Gastroesophageal sphincter (tissue), 4 donors: Measurements from ENCODE around the gene GDA. TPM values are rescaled to one million over a fixed set of nuclear protein-coding genes. Genes with fewer than 3 reads are reported as not detected.

Source experiments
- ATAC-seq: fragments of 150-250 bp; one replicate; pipeline ENCODE4 v1.9.1; 2016; ENCODE audit warnings: mild to moderate bottlenecking, moderate library complexity
- H3K27ac ChIP-seq, 4 donors: fragments of 200-600 bp; sonication (generic) in 3 of 4; 1 replicate in 3 of 4; 2 replicates in 1 of 4; pipeline ENCODE4 v1.5.1; 2016 to 2019
- H3K27me3 ChIP-seq: fragments of 200-600 bp; sonication (generic); one replicate; pipeline ENCODE4 v1.5.1; 2019
- H3K36me3 ChIP-seq, 2 donors: fragments of 200-600 bp; sonication (generic); one replicate each; pipeline ENCODE4 v1.5.1; 2019; ENCODE audit warnings: control low read depth in 1 of 2
- H3K4me1 ChIP-seq, 3 donors: fragments of 200-600 bp; sonication (generic); 1 replicate in 2 of 3; 2 replicates in 1 of 3; pipeline ENCODE4 v1.5.1; 2016 to 2019; ENCODE audit warnings: control low read depth in 2 of 3
- H3K4me3 ChIP-seq, 2 donors: fragments of 200-600 bp; sonication (generic); one replicate each; pipeline ENCODE4 v1.5.1; 2019; ENCODE audit warnings: mild to moderate bottlenecking in 1 of 2, moderate library complexity in 1 of 2
- H3K9me3 ChIP-seq, 3 donors: fragments of 200-600 bp; sonication (generic); one replicate each; pipeline ENCODE4 v1.5.1; 2017 to 2019; ENCODE audit warnings: control low read depth in 2 of 3
- EP300 ChIP-seq: sonication (generic); formaldehyde crosslinking; IDR thresholded peaks from one replicate; pipeline ENCODE4 v1.6.1; 2017; ENCODE audit warnings: antibody characterized with exemption, mild to moderate bottlenecking
- POLR2A ChIP-seq, 2 donors: fragments of 450-650 bp; IDR thresholded peaks; one replicate each; pipeline ENCODE4 v1.6.1; 2017; ENCODE audit warnings: antibody characterized with exemption in 2 of 2, mild to moderate bottlenecking in 2 of 2, moderate library complexity in 1 of 2
- POLR2AphosphoS5 ChIP-seq: sonication (generic); formaldehyde crosslinking; IDR thresholded peaks from one replicate; pipeline ENCODE4 v1.6.1; 2017; ENCODE audit warnings: antibody characterized with exemption
- WGBS, 2 donors: methylation state at CpG; one replicate each; pipeline ENCODE4 v1.1.5; 2018; ENCODE audit warnings: low coverage in 1 of 2; 5-methylcytosine and 5-hydroxymethylcytosine counted together
- total RNA-seq, 4 donors: library from RNA; depleted of rRNA; stranded (reverse); fragments of >200 nt; gene quantifications; one replicate each; pipeline ENCODE4 v1.1.0, GENCODE V29; 2016
- TF ChIP-seq, protein P1 (sequence below), 4 experiments: fragments of 200-600 bp in 2 of 4; fragments of 450-650 bp in 2 of 4; sonication (generic) in 1 of 4; IDR thresholded peaks; one replicate each; pipeline ENCODE4 v1.5.1; 2017 to 2019; ENCODE audit warnings: antibody characterized with exemption in 4 of 4, mild to moderate bottlenecking in 2 of 4, moderate library complexity in 2 of 4

GDA gene
- total RNA-seq, 4 donors from 2014 or later: not detected

DNA sequence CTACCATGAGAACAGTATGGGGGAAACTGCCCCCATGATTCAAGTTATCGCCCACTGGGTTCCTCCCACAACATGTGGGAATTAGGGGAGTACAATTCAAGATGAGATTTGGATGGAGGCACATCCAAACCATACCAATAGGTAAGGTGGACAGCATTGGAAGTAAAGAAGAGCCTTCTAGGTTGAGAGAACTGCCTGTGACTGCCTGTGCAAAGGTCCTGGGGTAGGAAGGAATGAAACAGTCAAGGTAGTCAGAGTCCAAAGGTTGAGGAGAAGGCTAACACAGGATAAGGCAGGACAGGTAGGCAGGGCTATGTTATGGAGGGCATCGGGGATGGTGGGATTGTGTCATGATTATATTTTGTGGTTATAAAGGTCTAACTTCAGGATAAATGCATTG is 6.1 kb downstream of the GDA start:
- Histone ChIP-seq H3K4me3 (no peak overlapping the region), H3K36me3 (no peaks in the 10 kb centered on the region), H3K27me3 (peaks cover 14% of the 10 kb centered on the region), H3K4me1 (no peaks in the 10 kb centered on the region), H3K9me3 (no peaks in the 10 kb centered on the region), H3K27ac (no peak overlapping the region)
- no peak for ATAC-seq
- WGBS, 2 donors: 84 to 100% methylated on average over 1 to 2 of the region's 2 CpGs
- no peak for TF ChIP-seq EP300
- TF ChIP-seq, protein P1, sequence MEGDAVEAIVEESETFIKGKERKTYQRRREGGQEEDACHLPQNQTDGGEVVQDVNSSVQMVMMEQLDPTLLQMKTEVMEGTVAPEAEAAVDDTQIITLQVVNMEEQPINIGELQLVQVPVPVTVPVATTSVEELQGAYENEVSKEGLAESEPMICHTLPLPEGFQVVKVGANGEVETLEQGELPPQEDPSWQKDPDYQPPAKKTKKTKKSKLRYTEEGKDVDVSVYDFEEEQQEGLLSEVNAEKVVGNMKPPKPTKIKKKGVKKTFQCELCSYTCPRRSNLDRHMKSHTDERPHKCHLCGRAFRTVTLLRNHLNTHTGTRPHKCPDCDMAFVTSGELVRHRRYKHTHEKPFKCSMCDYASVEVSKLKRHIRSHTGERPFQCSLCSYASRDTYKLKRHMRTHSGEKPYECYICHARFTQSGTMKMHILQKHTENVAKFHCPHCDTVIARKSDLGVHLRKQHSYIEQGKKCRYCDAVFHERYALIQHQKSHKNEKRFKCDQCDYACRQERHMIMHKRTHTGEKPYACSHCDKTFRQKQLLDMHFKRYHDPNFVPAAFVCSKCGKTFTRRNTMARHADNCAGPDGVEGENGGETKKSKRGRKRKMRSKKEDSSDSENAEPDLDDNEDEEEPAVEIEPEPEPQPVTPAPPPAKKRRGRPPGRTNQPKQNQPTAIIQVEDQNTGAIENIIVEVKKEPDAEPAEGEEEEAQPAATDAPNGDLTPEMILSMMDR (IDR thresholded peaks at IDR 0.05): no peak
- TF ChIP-seq POLR2A (IDR thresholded peaks at IDR 0.05): no peak
- TF ChIP-seq POLR2AphosphoS5: no peak

DNA sequence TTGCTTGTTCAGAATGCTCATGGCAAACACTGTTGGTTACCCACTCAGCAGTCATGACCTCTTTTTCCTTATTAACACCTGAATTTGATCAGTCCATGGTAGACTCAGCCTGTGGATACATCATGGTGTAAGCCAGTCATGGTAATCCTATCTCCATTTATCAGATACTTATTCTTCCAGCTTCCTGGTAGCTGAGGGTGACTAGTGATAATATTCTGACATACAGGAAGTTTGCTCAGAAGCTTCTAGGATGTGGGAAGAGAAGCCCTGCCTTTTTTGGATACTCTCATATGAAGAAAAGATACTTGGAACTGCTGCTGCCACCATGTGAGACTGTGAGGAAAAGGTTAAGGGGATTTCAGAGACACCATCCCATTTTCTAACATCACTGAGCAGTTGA is 7.3 kb downstream of the GDA start:
- Histone ChIP-seq H3K27ac (no peak overlapping the region), H3K36me3 (no peaks in the 10 kb centered on the region), H3K4me3 (no peak overlapping the region), H3K27me3 (peaks cover 3% of the 10 kb centered on the region), H3K4me1 (no peaks in the 10 kb centered on the region), H3K9me3 (no peaks in the 10 kb centered on the region)
- TF ChIP-seq EP300 (no peak), POLR2A (IDR thresholded peaks at IDR 0.05) (no peak), POLR2AphosphoS5 (no peak)
- TF ChIP-seq, protein P1 (IDR thresholded peaks at IDR 0.05): no peak
- ATAC-seq: no peak

DNA sequence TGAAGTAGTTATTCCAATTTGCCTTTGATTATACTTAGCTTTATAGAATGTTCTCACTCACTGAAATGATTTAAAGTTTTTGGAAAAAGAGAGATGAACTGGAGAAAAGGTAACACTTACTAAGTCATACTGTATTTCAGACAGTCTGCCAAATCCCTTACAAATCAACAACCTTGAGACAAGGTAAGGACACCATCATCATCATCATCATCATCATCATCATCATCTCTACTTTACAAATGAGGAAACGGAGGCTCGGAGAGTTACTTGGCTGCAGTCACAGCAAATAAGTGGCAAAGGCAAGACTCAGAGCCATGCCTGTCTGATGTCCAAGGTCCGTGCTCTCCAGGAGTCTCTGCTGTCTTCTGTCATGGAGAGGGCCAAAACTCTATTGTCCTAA is 9.4 kb downstream of the GDA start:
- no peaks in the 10 kb centered on the region for H3K27me3 ChIP-seq
- WGBS, 2 donors: 64 to 76% methylated on average over 3 of the region's 3 CpGs

GRCh38 chr9:72160446-72161123 is 11.3 kb downstream of the GDA start:
- Histone ChIP-seq H3K9me3 (no peaks in the 10 kb centered on the region), H3K4me3 (no peak overlapping the region), H3K4me1 (no peaks in the 10 kb centered on the region), H3K36me3 (no peaks in the 10 kb centered on the region), H3K27ac (no peak overlapping the region), H3K27me3 (no peaks in the 10 kb centered on the region)
- WGBS, 2 donors: 79 to 82% methylated on average over 5 to 6 of the region's 6 CpGs
- ATAC-seq: no peak
- TF ChIP-seq, protein P1 (IDR thresholded peaks at IDR 0.05): no peak
- TF ChIP-seq POLR2A (IDR thresholded peaks at IDR 0.05) (no peak), POLR2AphosphoS5 (no peak), EP300 (no peak)

More for the DNA sequence above, 9.4 kb downstream of the GDA start:
- no peak overlapping the region for H3K4me3 ChIP-seq
- H3K36me3 ChIP-seq: no peaks in the 10 kb centered on the region
- no peaks in the 10 kb centered on the region for H3K4me1 ChIP-seq
- no peak overlapping the region for H3K27ac ChIP-seq
- H3K9me3 ChIP-seq: no peaks in the 10 kb centered on the region
- TF ChIP-seq POLR2A (IDR thresholded peaks at IDR 0.05) (no peak), EP300 (no peak), POLR2AphosphoS5 (no peak)
- TF ChIP-seq, protein P1 (IDR thresholded peaks at IDR 0.05): no peak
- ATAC-seq: no peak

- Histone ChIP-seq H3K9me3 (no peaks in the 10 kb centered on the region), H3K27ac (no peak overlapping the region), H3K4me3 (no peak overlapping the region), H3K36me3 (no peaks in the 10 kb centered on the region), H3K27me3 (no peaks in the 10 kb centered on the region), H3K4me1 (no peaks in the 10 kb centered on the region)
- no peak for TF ChIP-seq POLR2AphosphoS5
- TF ChIP-seq, protein P1 (IDR thresholded peaks at IDR 0.05): no peak
- no peak for TF ChIP-seq EP300
- no peak for TF ChIP-seq POLR2A (IDR thresholded peaks at IDR 0.05)
- ATAC-seq: no peak
- 42 to 72% methylated on average over 5 to 7 of the region's 7 CpGs for WGBS, 2 donors
These were observed 16.1 kb downstream of the GDA start for GRCh38 chr9:72165326-72165725.
